Measurements from ENCODE around the gene FGF1. TPM values are rescaled to one million over a fixed set of nuclear protein-coding genes. Genes with fewer than 3 reads are reported as not detected.

The FGF1 gene
- total RNA-seq, 1 experiment from 2014 or later, result 3.2 TPM

GRCh38 chr5:142669477-142669876 is 16.4 kb downstream of the FGF1 start:
- Mint-ChIP-seq H3K36me3 (ENCODE audit: insufficient read depth in 1 of 3, low read depth in 3 of 3) (peaks cover 0 to 4% (median 4%) of the 10 kb centered on the region in 3 experiments; a peak in 3 of 7 replicates), H3K27ac (no peak overlapping the region), H3K4me1 (peaks cover 21 to 24% of the 10 kb centered on the region in 2 experiments), H3K4me3 (no peak overlapping the region), H3K27me3 (ENCODE audit: low read depth) (no peaks in the 10 kb centered on the region; the same call in none of the 2 replicates), H3K9me3 (no peaks in the 10 kb centered on the region)
- Histone ChIP-seq H3K4me2 (ENCODE audit: insufficient read depth, insufficient read length, low read length) (no peak overlapping the region), H3K23ac (ENCODE audit: insufficient read length, low read depth, low read length) (no peak overlapping the region), H3K79me1 (ENCODE audit: insufficient read depth, low read depth, low read length, poor library complexity, severe bottlenecking) (no peaks in the 10 kb centered on the region), H2AFZ (ENCODE audit: low read length) (no peak overlapping the region), H3K14ac (ENCODE audit: insufficient read depth, low read length) (no peak overlapping the region), H3K4ac (ENCODE audit: low read depth, low read length) (no peak overlapping the region), H3K23me2 (ENCODE audit: insufficient read length, low read depth, low read length, poor library complexity, severe bottlenecking) (no peaks in the 10 kb centered on the region), H4K91ac (ENCODE audit: insufficient read length, low read depth, low read length) (no peak overlapping the region), H3K56ac (ENCODE audit: insufficient read length, low read depth, low read length) (no peak overlapping the region), H3K79me2 (ENCODE audit: insufficient read depth, low read length) (no peaks in the 10 kb centered on the region), H3T11ph (ENCODE audit: low read length) (no peak overlapping the region), H4K20me1 (ENCODE audit: control insufficient read depth, insufficient read depth, insufficient read length) (no peaks in the 10 kb centered on the region), H2AK5ac (ENCODE audit: insufficient read length, low read length) (peak overlapping the region; percentile 27), H4K8ac (replicated peaks; ENCODE audit: insufficient read length, low read depth, low read length) (no peak overlapping the region), H2BK120ac (ENCODE audit: low read depth, low read length, poor library complexity, severe bottlenecking) (no peak overlapping the region), H3K27me3 (ENCODE audit: insufficient read depth, low read length) (no peaks in the 10 kb centered on the region; the same call in 1 of the 2 replicates), H2BK12ac (ENCODE audit: insufficient read length, low read depth, low read length) (no peak overlapping the region), H3K18ac (ENCODE audit: insufficient read length, low read depth, low read length) (no peak overlapping the region), H3K9me3 (ENCODE audit: control insufficient read depth, low read depth, low read length) (no peaks in the 10 kb centered on the region), H2BK20ac (ENCODE audit: low read depth, low read length, poor library complexity, severe bottlenecking) (no peak overlapping the region), H3K9ac (ENCODE audit: extremely low read depth, insufficient read length, low read length) (no peak overlapping the region), H3K27ac (ENCODE audit: insufficient read length, low read depth, low read length) (no peak overlapping the region), H2BK5ac (ENCODE audit: insufficient read length, low read length) (no peak overlapping the region), H3K4me1 (ENCODE audit: insufficient read depth, low read length) (0 out of 2 replicates have a peak, but pooled peaks cover 3% of the 10 kb centered on the region), H4K5ac (ENCODE audit: insufficient read length, low read depth, low read length) (no peak overlapping the region), H2BK15ac (ENCODE audit: low read depth, low read length) (no peak overlapping the region)
- DNase-seq, result no peak
- TF ChIP-seq CTCF (conservative IDR thresholded peaks at IDR 0.05), result no peak
- WGBS (ENCODE audit: extremely low coverage, insufficient read length, low lambda C conversion rate), result no CpG with 5 or more reads among the region's 12 CpGs
